Keratinocyte (primary cell): ENCODE measurements around the gene PPP1R16B. TPM values are rescaled to one million over a fixed set of nuclear protein-coding genes. Genes with fewer than 3 reads are reported as not detected.

Source experiments
- DNase-seq: peaks from one replicate; pipeline ENCODE4 v3.0.0-alpha.2; 2011; ENCODE audit warnings: low read depth, missing footprints, low spot score
- FAIRE-seq: peaks from 2 replicates; lab custom pipeline; 2011; peaks lifted over from hg19 to GRCh38; lab: Jason Lieb, UNC
- H2AFZ ChIP-seq: 2 replicates; pipeline ENCODE4 v1.6.0; 2012; ENCODE audit warnings: low read length, control low read depth, inconsistent platforms; ENCODE audit not compliant: control insufficient read depth
- H3K27ac ChIP-seq: 2 replicates; pipeline ENCODE4 v1.5.1; 2011; ENCODE audit warnings: low read length; ENCODE audit not compliant: control insufficient read depth, insufficient read depth
- H3K27me3 ChIP-seq: 3 replicates; pipeline ENCODE4 v1.6.0; 2011; ENCODE audit warnings: low read length; ENCODE audit not compliant: control insufficient read depth, insufficient read depth; ENCODE audit errors: extremely low read depth
- H3K36me3 ChIP-seq, 2 experiments: 2 replicates in 1 of 2; 3 replicates in 1 of 2; pipeline ENCODE4 v1.5.1; 2011; ENCODE audit warnings: low read length in 2 of 2, mild to moderate bottlenecking in 1 of 2; ENCODE audit not compliant: control insufficient read depth in 2 of 2, insufficient read depth in 2 of 2; ENCODE audit errors: extremely low read depth in 1 of 2
- H3K4me1 ChIP-seq: 3 replicates; pipeline ENCODE4 v1.5.1; 2011; ENCODE audit warnings: low read length; ENCODE audit not compliant: control insufficient read depth, insufficient read depth; ENCODE audit errors: extremely low read depth
- H3K4me2 ChIP-seq: 3 replicates; pipeline ENCODE4 v1.6.0; 2011; ENCODE audit warnings: low read depth, low read length; ENCODE audit not compliant: control insufficient read depth, insufficient read depth; ENCODE audit errors: extremely low read depth
- H3K4me3 ChIP-seq, 3 experiments: fragments of 200-600 bp in 1 of 3; sonication (generic) in 1 of 3; 2 replicates in 2 of 3; 3 replicates in 1 of 3; pipeline ENCODE4 v1.5.1; 2011 to 2016; ENCODE audit warnings: low read length in 3 of 3, mild to moderate bottlenecking in 3 of 3, control low read depth in 2 of 3, inconsistent platforms in 1 of 3, low read depth in 1 of 3, mixed read lengths in 1 of 3, mixed run types in 1 of 3, moderate library complexity in 1 of 3; ENCODE audit not compliant: control insufficient read depth in 2 of 3, insufficient read depth in 2 of 3; ENCODE audit errors: extremely low read depth in 1 of 3
- H3K79me2 ChIP-seq: 2 replicates; pipeline ENCODE4 v1.6.0; 2012; ENCODE audit warnings: low read length; ENCODE audit not compliant: control insufficient read depth, insufficient read depth
- H3K9ac ChIP-seq: 3 replicates; pipeline ENCODE4 v1.6.0; 2011; ENCODE audit warnings: low read length; ENCODE audit not compliant: control insufficient read depth, insufficient read depth; ENCODE audit errors: extremely low read depth
- H3K9me1 ChIP-seq: 3 replicates; pipeline ENCODE4 v1.6.0; 2011; ENCODE audit warnings: low read length; ENCODE audit not compliant: control insufficient read depth, insufficient read depth; ENCODE audit errors: extremely low read depth
- H3K9me3 ChIP-seq: 2 replicates; pipeline ENCODE4 v1.5.1; 2012; ENCODE audit warnings: low read depth, low read length; ENCODE audit not compliant: control insufficient read depth
- H4K20me1 ChIP-seq: 3 replicates; pipeline ENCODE4 v1.6.0; 2011; ENCODE audit warnings: low read length; ENCODE audit not compliant: control insufficient read depth, insufficient read depth; ENCODE audit errors: extremely low read depth
- CTCF ChIP-seq, 3 experiments: IDR thresholded peaks in 1 of 3; conservative IDR thresholded peaks in 1 of 3; optimal IDR thresholded peaks in 1 of 3; 2 replicates in 2 of 3; 3 replicates in 1 of 3; pipeline versions ENCODE3 to v1.5.1; 2011; ENCODE audit warnings: low read length in 3 of 3, mild to moderate bottlenecking in 3 of 3, moderate library complexity in 2 of 3, control low read depth in 1 of 3, inconsistent platforms in 1 of 3; ENCODE audit not compliant: insufficient read depth in 2 of 3; ENCODE audit errors: extremely low read depth in 1 of 3
- EZH2 ChIP-seq: IDR thresholded peaks from one replicate; pipeline ENCODE4 v1.6.1; 2012; ENCODE audit warnings: inconsistent platforms, mild to moderate bottlenecking, low read length, moderate library complexity
- dilution Hi-C: fragments of 300-500 bp; cut with MboI; formaldehyde crosslinking; loops from one replicate; pipeline ENCODE4 v1.7.0; 2020; ENCODE audit warnings: low sequenced_read_pairs; ENCODE audit not compliant: extremely low pct_ligation_motif_present
- polyA plus RNA-seq, 5 experiments: library from polyadenylated mRNA; depleted of rRNA in 3 of 5; stranded (reverse) in 3 of 5; stranded (forward) in 1 of 5; unstranded in 1 of 5; fragments of >200 nt; gene quantifications; 1 replicate in 1 of 5; 2 replicates in 3 of 5; 3 replicates in 1 of 5; pipeline versions ENCODE4 v1.2.1 to v1.2.3, GENCODE V29; 2011 to 2012; ENCODE audit warnings: missing spikeins in 2 of 5, low read depth in 1 of 5, low replicate concordance in 1 of 5

PPP1R16B gene
- polyA plus RNA-seq, 1 donor (not counting 4 experiments of a cell fraction or from before 2014, with no cell fraction given): not detected

- H3K27ac ChIP-seq: no peak overlapping the region
- TF ChIP-seq EZH2 (no peak), CTCF (optimal IDR thresholded peaks at IDR 0.05 in 1 of 3, IDR thresholded peaks at IDR 0.05 in 1 of 3, conservative IDR thresholded peaks at IDR 0.05 in 1 of 3; ENCODE audit: extremely low read depth in 1 of 3, insufficient read depth in 2 of 3, low read length in 3 of 3) (no peak)
- no peak for FAIRE-seq
Measured at GRCh38 chr20:38862226-38862625, 56.7 kb downstream of the PPP1R16B start.

GRCh38 chr20:38863024-38863851 is 57.7 kb downstream of the PPP1R16B start:
- TF ChIP-seq EZH2 (no peak), CTCF (optimal IDR thresholded peaks at IDR 0.05 in 1 of 3, IDR thresholded peaks at IDR 0.05 in 1 of 3, conservative IDR thresholded peaks at IDR 0.05 in 1 of 3; ENCODE audit: extremely low read depth in 1 of 3, insufficient read depth in 2 of 3, low read length in 3 of 3) (no peak)
- Histone ChIP-seq H3K4me1 (no peaks in the 10 kb centered on the region), H3K4me3 (no peak overlapping the region), H3K9me3 (no peaks in the 10 kb centered on the region), H3K27me3 (no peaks in the 10 kb centered on the region), H3K27ac (no peak overlapping the region), H3K9ac (no peak overlapping the region), H3K4me2 (no peak overlapping the region), H3K79me2 (no peaks in the 10 kb centered on the region), H2AFZ (no peak overlapping the region), H3K36me3 (no peaks in the 10 kb centered on the region), H3K9me1 (no peaks in the 10 kb centered on the region), H4K20me1 (no peaks in the 10 kb centered on the region)
- dilution Hi-C loops: no loop called here
- FAIRE-seq (no peak), DNase-seq (no peak)

More at GRCh38 chr20:38862226-38862625, 56.7 kb downstream of the PPP1R16B start:
- H3K4me2 ChIP-seq: no peak overlapping the region
- H4K20me1 ChIP-seq: no peaks in the 10 kb centered on the region
- no peaks in the 10 kb centered on the region for H3K9me3 ChIP-seq
- H2AFZ ChIP-seq: no peak overlapping the region
- H3K79me2 ChIP-seq: no peaks in the 10 kb centered on the region
- H3K9me1 ChIP-seq: no peaks in the 10 kb centered on the region
- dilution Hi-C loops: no loop called here
- H3K9ac ChIP-seq: no peak overlapping the region
- no peaks in the 10 kb centered on the region for H3K36me3 ChIP-seq
- DNase-seq: no peak
- no peaks in the 10 kb centered on the region for H3K27me3 ChIP-seq
- no peaks in the 10 kb centered on the region for H3K4me1 ChIP-seq
- no peak overlapping the region for H3K4me3 ChIP-seq
